PFSK-1 (cell line): ENCODE measurements around the gene C9orf85.

Experiments used
- POLR2AphosphoS5 ChIP-seq: IDR thresholded peaks from 2 replicates; pipeline ENCODE4 v1.6.1; 2012; ENCODE audit warnings: low read depth, mild to moderate bottlenecking, control low read depth, low read length, moderate library complexity
- SIN3A ChIP-seq: IDR thresholded peaks from 2 replicates; pipeline ENCODE4 v1.6.1; 2012; ENCODE audit warnings: mild to moderate bottlenecking, low read length, moderate library complexity, borderline replicate concordance; ENCODE audit not compliant: insufficient read depth
- TAF1 ChIP-seq: IDR thresholded peaks from 2 replicates; pipeline ENCODE4 v1.6.1; 2012; ENCODE audit warnings: low read length, control low read depth, borderline replicate concordance; ENCODE audit not compliant: insufficient read depth
- TF ChIP-seq, protein P1 (sequence below), 2 experiments: IDR thresholded peaks; 2 replicates each; pipeline versions ENCODE4 v1.6.1 to v1.8.0; 2011 to 2012; ENCODE audit warnings: low read depth in 2 of 2, low read length in 2 of 2, control low read depth in 1 of 2, inconsistent platforms in 1 of 2, mild to moderate bottlenecking in 1 of 2, moderate library complexity in 1 of 2; ENCODE audit not compliant: insufficient read depth in 1 of 2

DNA sequence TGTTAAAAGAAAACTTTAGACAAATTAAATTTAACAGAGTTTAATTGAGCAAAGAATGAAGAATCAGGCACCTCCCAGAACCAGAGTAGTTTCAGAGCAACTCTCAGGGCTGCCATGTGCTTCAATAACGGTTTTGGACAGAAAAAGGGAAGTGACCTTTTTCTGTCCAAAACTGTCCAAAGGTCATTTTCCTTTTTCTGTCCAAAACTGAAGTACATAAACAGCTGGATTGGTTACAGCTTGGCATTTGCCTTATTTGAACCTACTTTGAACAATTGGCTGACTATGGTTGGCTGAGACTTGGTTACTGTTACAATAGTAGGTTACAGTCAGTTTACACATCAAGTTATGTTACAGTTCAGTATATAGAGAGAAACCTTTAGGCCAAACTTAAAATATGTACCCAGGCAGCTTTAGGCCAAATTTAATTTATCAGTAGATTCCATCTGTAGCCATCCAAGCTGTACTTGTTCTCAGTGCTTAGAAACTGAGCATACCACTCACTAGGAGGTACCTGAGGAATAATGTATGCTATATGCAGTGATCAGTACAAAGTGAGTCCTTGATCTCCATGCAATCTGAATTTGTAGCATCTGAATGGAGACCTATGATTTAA lies 44.0 kb downstream of the C9orf85 start:
- TF ChIP-seq POLR2AphosphoS5 (no peak), SIN3A (no peak), TAF1 (no peak)
- TF ChIP-seq, protein P1, sequence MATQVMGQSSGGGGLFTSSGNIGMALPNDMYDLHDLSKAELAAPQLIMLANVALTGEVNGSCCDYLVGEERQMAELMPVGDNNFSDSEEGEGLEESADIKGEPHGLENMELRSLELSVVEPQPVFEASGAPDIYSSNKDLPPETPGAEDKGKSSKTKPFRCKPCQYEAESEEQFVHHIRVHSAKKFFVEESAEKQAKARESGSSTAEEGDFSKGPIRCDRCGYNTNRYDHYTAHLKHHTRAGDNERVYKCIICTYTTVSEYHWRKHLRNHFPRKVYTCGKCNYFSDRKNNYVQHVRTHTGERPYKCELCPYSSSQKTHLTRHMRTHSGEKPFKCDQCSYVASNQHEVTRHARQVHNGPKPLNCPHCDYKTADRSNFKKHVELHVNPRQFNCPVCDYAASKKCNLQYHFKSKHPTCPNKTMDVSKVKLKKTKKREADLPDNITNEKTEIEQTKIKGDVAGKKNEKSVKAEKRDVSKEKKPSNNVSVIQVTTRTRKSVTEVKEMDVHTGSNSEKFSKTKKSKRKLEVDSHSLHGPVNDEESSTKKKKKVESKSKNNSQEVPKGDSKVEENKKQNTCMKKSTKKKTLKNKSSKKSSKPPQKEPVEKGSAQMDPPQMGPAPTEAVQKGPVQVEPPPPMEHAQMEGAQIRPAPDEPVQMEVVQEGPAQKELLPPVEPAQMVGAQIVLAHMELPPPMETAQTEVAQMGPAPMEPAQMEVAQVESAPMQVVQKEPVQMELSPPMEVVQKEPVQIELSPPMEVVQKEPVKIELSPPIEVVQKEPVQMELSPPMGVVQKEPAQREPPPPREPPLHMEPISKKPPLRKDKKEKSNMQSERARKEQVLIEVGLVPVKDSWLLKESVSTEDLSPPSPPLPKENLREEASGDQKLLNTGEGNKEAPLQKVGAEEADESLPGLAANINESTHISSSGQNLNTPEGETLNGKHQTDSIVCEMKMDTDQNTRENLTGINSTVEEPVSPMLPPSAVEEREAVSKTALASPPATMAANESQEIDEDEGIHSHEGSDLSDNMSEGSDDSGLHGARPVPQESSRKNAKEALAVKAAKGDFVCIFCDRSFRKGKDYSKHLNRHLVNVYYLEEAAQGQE (IDR thresholded peaks at IDR 0.05; ENCODE audit: insufficient read depth in 1 of 2, low read depth in 2 of 2, low read length in 2 of 2): no peak
